DOHH2 (cell line): ENCODE data around the gene SEC24B.
"Not testable (repeated sequence)": the region's sequence is repeated elsewhere in the genome, so short reads cannot be mapped to it uniquely, and the experiment has no call there.

ENCODE experiments used
- H3F3A ChIP-seq: fragments of 200-600 bp; sonication (generic), shearing (Covaris generic); 2 replicates; pipeline ENCODE4 v1.6.0; 2016; ENCODE audit warnings: antibody characterized with exemption, mild to moderate bottlenecking; ENCODE audit not compliant: control insufficient read depth, insufficient read depth
- H3K27ac ChIP-seq: fragments of 200-600 bp; sonication (generic); 2 replicates; pipeline ENCODE4 v1.5.1; 2014; ENCODE audit warnings: low read depth, mild to moderate bottlenecking, low read length, moderate library complexity
- H3K27me3 ChIP-seq: fragments of 200-600 bp; sonication (generic); 2 replicates; pipeline ENCODE4 v1.6.1; 2014; ENCODE audit warnings: mild to moderate bottlenecking, low read length, mixed read lengths; ENCODE audit not compliant: control insufficient read depth
- H3K36me3 ChIP-seq: fragments of 200-600 bp; sonication (generic); 2 replicates; pipeline ENCODE4 v1.6.1; 2014; ENCODE audit warnings: mild to moderate bottlenecking, low read length, moderate library complexity, mixed read lengths; ENCODE audit not compliant: control insufficient read depth
- H3K4me1 ChIP-seq: fragments of 200-600 bp; sonication (generic); 2 replicates; pipeline ENCODE4 v1.6.1; 2014; ENCODE audit warnings: mild to moderate bottlenecking, low read length, mixed read lengths; ENCODE audit not compliant: control insufficient read depth
- H3K4me2 ChIP-seq: fragments of 200-600 bp; sonication (generic); 2 replicates; pipeline ENCODE4 v1.6.0; 2014; ENCODE audit warnings: mild to moderate bottlenecking, low read length, moderate library complexity
- H3K4me3 ChIP-seq: fragments of 200-600 bp; sonication (generic); 2 replicates; pipeline ENCODE4 v1.5.1; 2014; ENCODE audit warnings: mild to moderate bottlenecking, low read length, mixed read lengths
- H3K79me2 ChIP-seq: fragments of 200-600 bp; sonication (generic); 2 replicates; pipeline ENCODE4 v1.6.1; 2014; ENCODE audit warnings: mild to moderate bottlenecking, low read length, mixed read lengths; ENCODE audit not compliant: control insufficient read depth
- H3K9me2 ChIP-seq: fragments of 200-600 bp; sonication (generic); replicated peaks from 2 replicates; pipeline ENCODE4 v1.6.1; 2014; ENCODE audit warnings: mild to moderate bottlenecking, low read length, mixed read lengths; ENCODE audit not compliant: control insufficient read depth
- H3K9me3 ChIP-seq: fragments of 200-600 bp; sonication (generic); 2 replicates; pipeline ENCODE4 v1.6.1; 2014; ENCODE audit warnings: antibody characterized with exemption, low read length, mixed read lengths; ENCODE audit not compliant: control insufficient read depth, insufficient read depth
- H4K20me1 ChIP-seq: fragments of 200-600 bp; sonication (generic); 2 replicates; pipeline ENCODE4 v1.6.0; 2014; ENCODE audit warnings: low read depth, mild to moderate bottlenecking, antibody characterized with exemption, low read length, moderate library complexity; ENCODE audit not compliant: control insufficient read depth, insufficient read depth
- CTCF ChIP-seq: fragments of 200-600 bp; sonication (generic); IDR thresholded peaks from one replicate; pipeline ENCODE4 v1.5.1; 2014; ENCODE audit warnings: antibody characterized with exemption, mild to moderate bottlenecking, low read depth, low read length; ENCODE audit not compliant: poor library complexity, severe bottlenecking
- EZH2phosphoT487 ChIP-seq: fragments of 200-600 bp; sonication (generic); IDR thresholded peaks from 2 replicates; pipeline ENCODE4 v1.6.1; 2017; ENCODE audit warnings: borderline replicate concordance, mild to moderate bottlenecking, antibody characterized with exemption, low read length, moderate library complexity, mixed read lengths

Gene SEC24B

GRCh38 chr4:109511414-109511813 is 77.8 kb downstream of the SEC24B start:
- Histone ChIP-seq H3K27ac (no peak overlapping the region), H3K79me2 (no peaks in the 10 kb centered on the region), H4K20me1 (no peaks in the 10 kb centered on the region), H3K27me3 (no peaks in the 10 kb centered on the region), H3K4me3 (no peak overlapping the region), H3K9me2 (no peaks in the 10 kb centered on the region), H3K9me3 (no peaks in the 10 kb centered on the region), H3K4me2 (no peak overlapping the region), H3K4me1 (no peaks in the 10 kb centered on the region), H3K36me3 (peaks cover 30% of the 10 kb centered on the region), H3F3A (peaks cover 3% of the 10 kb centered on the region; the same call in 1 of the 2 replicates)
- TF ChIP-seq EZH2phosphoT487 (no peak), CTCF (no peak)

- H3K9me2 ChIP-seq, H3F3A ChIP-seq: not testable (repeated sequence)
Observed at GRCh38 chr4:109513368-109513767, 79.8 kb downstream of the SEC24B start.

GRCh38 chr4:109532182-109532581 is 98.6 kb downstream of the SEC24B start:
- Histone ChIP-seq H3K4me1 (no peaks in the 10 kb centered on the region), H3K9me3 (no peaks in the 10 kb centered on the region), H3K79me2 (no peaks in the 10 kb centered on the region), H3K9me2 (no peaks in the 10 kb centered on the region), H4K20me1 (no peaks in the 10 kb centered on the region), H3K4me2 (no peak overlapping the region), H3K27me3 (no peaks in the 10 kb centered on the region), H3K4me3 (no peak overlapping the region), H3K27ac (no peak overlapping the region), H3K36me3 (peaks cover 66% of the 10 kb centered on the region), H3F3A (no peaks in the 10 kb centered on the region; the same call in 1 of the 2 replicates)
- TF ChIP-seq CTCF (no peak), EZH2phosphoT487 (no peak)

More at GRCh38 chr4:109513368-109513767, 79.8 kb downstream of the SEC24B start:
- not testable (repeated sequence) for H4K20me1 ChIP-seq, H3K27ac ChIP-seq, H3K4me1 ChIP-seq, H3K4me2 ChIP-seq, H3K9me3 ChIP-seq, H3K4me3 ChIP-seq, H3K79me2 ChIP-seq, H3K27me3 ChIP-seq
- peaks cover 42% of the 10 kb centered on the region for H3K36me3 ChIP-seq

GRCh38 chr4:109545401-109545800 is 111.8 kb downstream of the SEC24B start:
- H3K4me3 ChIP-seq = no peak overlapping the region
- no peak overlapping the region for H3K27ac ChIP-seq
- H3K4me2 ChIP-seq = no peak overlapping the region
- H4K20me1 ChIP-seq = no peaks in the 10 kb centered on the region
- no peaks in the 10 kb centered on the region for H3K27me3 ChIP-seq
- peaks cover 7% of the 10 kb centered on the region for H3K4me1 ChIP-seq
- H3K9me2 ChIP-seq = no peaks in the 10 kb centered on the region
- no peaks in the 10 kb centered on the region for H3F3A ChIP-seq
- no peaks in the 10 kb centered on the region for H3K79me2 ChIP-seq
- peaks cover 7% of the 10 kb centered on the region; the same call in 1 of the 2 replicates for H3K36me3 ChIP-seq
- no peaks in the 10 kb centered on the region for H3K9me3 ChIP-seq
- TF ChIP-seq EZH2phosphoT487 (no peak), CTCF (no peak)
